ENCODE data around the gene SPATA2. TPM values are rescaled to one million over a fixed set of nuclear protein-coding genes. Genes with fewer than 3 reads are reported as not detected.

Gene SPATA2
- total and polyA plus RNA-seq, 2 donors (not counting 3 experiments of a cell fraction or from before 2014, with no cell fraction given) = 4.9 to 6.1 TPM

- no peak overlapping the region for H2AFZ ChIP-seq (ENCODE audit: low read depth, low read length)
- peaks cover 0 to 20% of the 10 kb centered on the region in 2 experiments for H3K36me3 ChIP-seq (ENCODE audit: control insufficient read depth in 2 of 2, extremely low read depth in 1 of 2, insufficient read depth in 2 of 2, low read length in 2 of 2)
- no peak overlapping the region for H3K9ac ChIP-seq (replicated peaks; ENCODE audit: extremely low read depth, insufficient read depth, low read length)
- no peaks in the 10 kb centered on the region for H3K9me1 ChIP-seq (replicated peaks; ENCODE audit: control insufficient read depth, extremely low read depth, insufficient read depth, low read length)
- H3K4me1 ChIP-seq (ENCODE audit: control insufficient read depth, extremely low read depth, insufficient read depth, low read length) = peaks cover 11% of the 10 kb centered on the region
- TF ChIP-seq GATA2 (IDR thresholded peaks at IDR 0.05; ENCODE audit: insufficient read depth, insufficient read length, low read depth, low read length) (no peak), CTCF (IDR thresholded peaks at IDR 0.05; ENCODE audit: extremely low read depth in 1 of 2, insufficient read depth in 1 of 2, low read depth in 1 of 2, low read length in 2 of 2) (no peak), MAX (IDR thresholded peaks at IDR 0.05; ENCODE audit: insufficient read depth, insufficient read length) (no peak), POLR2A (IDR thresholded peaks at IDR 0.05; ENCODE audit: low read depth, low read length) (no peak), MYC (IDR thresholded peaks at IDR 0.05; ENCODE audit: low read depth, low read length) (no peak), JUN (IDR thresholded peaks at IDR 0.05; ENCODE audit: borderline replicate concordance, insufficient read depth, insufficient read length, low read depth) (no peak), POLR2AphosphoS5 (IDR thresholded peaks at IDR 0.05; ENCODE audit: insufficient read depth, low read depth, low read length) (no peak), FOS (IDR thresholded peaks at IDR 0.05; ENCODE audit: borderline replicate concordance, insufficient read depth, low read length) (no peak), EZH2 (IDR thresholded peaks at IDR 0.05; ENCODE audit: borderline replicate concordance, low read depth, low read length, severe bottlenecking) (no peak)
- H3K27ac ChIP-seq (ENCODE audit: insufficient read depth, low read depth, low read length) = no peak overlapping the region
- H3K9me3 ChIP-seq (replicated peaks; ENCODE audit: control insufficient read depth, insufficient read depth, low read length) = no peaks in the 10 kb centered on the region
- intact Hi-C loops (cut with micrococcal nuclease) (no loop called here), dilution Hi-C loops (cut with MboI; ENCODE audit: extremely low pct_ligation_motif_present, low sequenced_read_pairs) (no loop called here)
- H3K27me3 ChIP-seq (ENCODE audit: control insufficient read depth in 2 of 2, insufficient read depth in 2 of 2, low read length in 2 of 2) = no peaks in the 10 kb centered on the region
- H3K4me2 ChIP-seq (ENCODE audit: insufficient read depth, low read length) = no peak overlapping the region
- H4K20me1 ChIP-seq (replicated peaks; ENCODE audit: control insufficient read depth, extremely low read depth, insufficient read depth, low read length) = no peaks in the 10 kb centered on the region
- no peak for FAIRE-seq
- ChIA-PET POLR2A (no interaction called here), CTCF (interaction anchor here (0.6 to 1.4 kb wide), 8 partner anchors 9 to 300 kb away, joined by 3 to 6 read pairs (median 4); no protein-coding TSS in a partner anchor)
- no TSS peak for BruUV-seq (replicated peaks)
- no peak overlapping the region for H3K4me3 ChIP-seq (replicated peaks in 1 of 3; ENCODE audit: insufficient read depth in 1 of 3, low read depth in 1 of 3, low read length in 3 of 3)
- peaks cover 35% of the 10 kb centered on the region for H3K79me2 ChIP-seq (ENCODE audit: control insufficient read depth, insufficient read depth, low read length)
- no peak for DNase-seq (ENCODE audit: low read depth, low spot score)
These were observed 5.0 kb downstream of the SPATA2 start for GRCh38 chr20:49910340-49910706.

Data from endothelial cell of umbilical vein (primary cell).